Liver (tissue), 9 donors: Measurements from ENCODE around the gene IQGAP2. TPM values are rescaled to one million over a fixed set of nuclear protein-coding genes. Genes with fewer than 3 reads are reported as not detected.

Source experiments
- DNase-seq: peaks from one replicate; pipeline ENCODE4 v3.0.0-alpha.2; 2017; ENCODE audit warnings: low spot score
- H3K27ac ChIP-seq, 2 donors: one replicate each; pipeline ENCODE4 v1.7.0; 2013; ENCODE audit warnings: inconsistent platforms in 2 of 2, low read length in 2 of 2, control low read depth in 1 of 2, low read depth in 1 of 2, mild to moderate bottlenecking in 1 of 2
- H3K27me3 ChIP-seq, 4 donors: one replicate each; pipeline versions ENCODE4 v1.6.1 to v1.7.0; 2013; ENCODE audit warnings: low read length in 3 of 4, inconsistent platforms in 1 of 4, mild to moderate bottlenecking in 1 of 4, moderate library complexity in 1 of 4; ENCODE audit not compliant: control insufficient read depth in 4 of 4, insufficient read depth in 4 of 4
- H3K36me3 ChIP-seq, 4 donors: one replicate each; pipeline versions ENCODE4 v1.6.1 to v1.7.0; 2013; ENCODE audit warnings: low read length in 3 of 4, mild to moderate bottlenecking in 3 of 4, low read depth in 1 of 4, moderate library complexity in 1 of 4; ENCODE audit not compliant: control insufficient read depth in 4 of 4, insufficient read depth in 3 of 4
- H3K4me1 ChIP-seq, 4 donors: one replicate each; pipeline versions ENCODE4 v1.6.1 to v1.7.0; 2013; ENCODE audit warnings: low read length in 3 of 4, mild to moderate bottlenecking in 3 of 4, moderate library complexity in 1 of 4; ENCODE audit not compliant: control insufficient read depth in 4 of 4, insufficient read depth in 4 of 4
- H3K4me3 ChIP-seq, 3 donors: one replicate each; pipeline versions ENCODE4 v1.6.1 to v1.7.0; 2013; ENCODE audit warnings: low read length in 3 of 3, control low read depth in 1 of 3, low read depth in 1 of 3, mild to moderate bottlenecking in 1 of 3
- H3K9ac ChIP-seq, 2 donors: one replicate each; pipeline ENCODE4 v1.7.0; 2013; ENCODE audit warnings: low read length in 2 of 2, mild to moderate bottlenecking in 2 of 2, moderate library complexity in 2 of 2, control low read depth in 1 of 2, low read depth in 1 of 2
- H3K9me3 ChIP-seq, 4 donors: one replicate each; pipeline versions ENCODE4 v1.6.1 to v1.7.0; 2013; ENCODE audit warnings: low read length in 3 of 4; ENCODE audit not compliant: control insufficient read depth in 4 of 4
- EGR1 ChIP-seq, 2 donors: IDR thresholded peaks; 2 replicates each; pipeline ENCODE4 v1.6.1; 2016 to 2018; ENCODE audit warnings: antibody characterized with exemption in 2 of 2, low read depth in 2 of 2
- FOXA1 ChIP-seq: IDR thresholded peaks from 2 replicates; pipeline ENCODE4 v1.6.1; 2016; ENCODE audit warnings: antibody characterized with exemption
- FOXA2 ChIP-seq: IDR thresholded peaks from 2 replicates; pipeline ENCODE4 v1.6.1; 2016; ENCODE audit warnings: antibody characterized with exemption
- GABPA ChIP-seq, 2 donors: IDR thresholded peaks in 1 of 2; conservative IDR thresholded peaks in 1 of 2; 2 replicates each; pipeline ENCODE4 v1.6.1; 2016; ENCODE audit warnings: antibody characterized with exemption in 2 of 2, mild to moderate bottlenecking in 1 of 2, moderate library complexity in 1 of 2
- HNF4A ChIP-seq, 2 donors: conservative IDR thresholded peaks; 2 replicates each; pipeline ENCODE4 v1.6.1; 2016; ENCODE audit warnings: antibody characterized with exemption in 2 of 2, mild to moderate bottlenecking in 2 of 2
- HNF4G ChIP-seq: IDR thresholded peaks from 2 replicates; pipeline ENCODE4 v1.6.1; 2016; ENCODE audit warnings: antibody characterized with exemption
- JUND ChIP-seq, 2 donors: IDR thresholded peaks; 2 replicates each; pipeline ENCODE4 v1.6.1; 2016; ENCODE audit warnings: antibody characterized with exemption in 2 of 2
- NR2F2 ChIP-seq: IDR thresholded peaks from 2 replicates; pipeline ENCODE4 v1.6.1; 2016; ENCODE audit warnings: antibody characterized with exemption
- RAD21 ChIP-seq, 2 donors: IDR thresholded peaks; 2 replicates each; pipeline ENCODE4 v1.6.1; 2016; ENCODE audit warnings: antibody characterized with exemption in 2 of 2, mild to moderate bottlenecking in 2 of 2
- REST ChIP-seq: IDR thresholded peaks from 2 replicates; pipeline ENCODE4 v1.6.1; 2016; ENCODE audit warnings: antibody characterized with exemption, mild to moderate bottlenecking
- RXRA ChIP-seq, 2 donors: IDR thresholded peaks; 2 replicates each; pipeline ENCODE4 v1.6.1; 2017 to 2018; ENCODE audit warnings: antibody characterized with exemption in 2 of 2, mild to moderate bottlenecking in 1 of 2
- SP1 ChIP-seq: IDR thresholded peaks from 2 replicates; pipeline ENCODE4 v1.6.1; 2018; ENCODE audit warnings: antibody characterized with exemption, mild to moderate bottlenecking
- TAF1 ChIP-seq: conservative IDR thresholded peaks from 2 replicates; pipeline ENCODE4 v1.6.1; 2016; ENCODE audit warnings: antibody characterized with exemption, mild to moderate bottlenecking
- YY1 ChIP-seq: IDR thresholded peaks from 2 replicates; pipeline ENCODE4 v1.6.1; 2016; ENCODE audit warnings: antibody characterized with exemption, mild to moderate bottlenecking
- ZBTB33 ChIP-seq: IDR thresholded peaks from 2 replicates; pipeline ENCODE4 v1.6.1; 2016; ENCODE audit warnings: antibody characterized with exemption
- WGBS: extraction: QIAGEN DNeasy Blood & Tissue Kit; methylation state at CpG from one replicate; pipeline ENCODE4 v1.1.7; 2013; 5-methylcytosine and 5-hydroxymethylcytosine counted together
- polyA plus RNA-seq, 2 donors: library from polyadenylated mRNA; stranded (reverse) in 1 of 2; unstranded in 1 of 2; fragments of 200-250 nt in 1 of 2; fragments of >200 nt in 1 of 2; fragmentation: Nextera tagmentation in 1 of 2; extraction: Ambion mirVana in 1 of 2; gene quantifications; one replicate each; pipeline versions ENCODE4 v1.2.1 to v1.2.3, GENCODE V29; 2013 to 2015
- total RNA-seq, 2 donors: library from RNA; depleted of rRNA; stranded (reverse); fragments of >200 nt; gene quantifications; one replicate each; pipeline ENCODE4 v1.2.3, GENCODE V29; 2014
- TF ChIP-seq, protein P1 (sequence below): IDR thresholded peaks from 2 replicates; pipeline ENCODE4 v1.6.1; 2016; ENCODE audit warnings: antibody characterized with exemption
- TF ChIP-seq, protein P2 (sequence below): IDR thresholded peaks from 2 replicates; pipeline ENCODE4 v1.6.1; 2016; ENCODE audit warnings: antibody characterized with exemption
- TF ChIP-seq, protein P3 (sequence below): fragments of 150-350 bp; IDR thresholded peaks from 2 replicates; pipeline ENCODE4 v1.5.1; 2017; ENCODE audit warnings: improper control_type of control experiment, low read depth, low read length; ENCODE audit not compliant: missing input control
- donor health status: healthy.
- donor health status: healthy.
- donor health status: healthy.
- donor health status: healthy.
- donor health status: healthy.

Gene IQGAP2
- total and polyA plus RNA-seq, 4 donors, result 41.5 to 205 (median 102) TPM

DNA sequence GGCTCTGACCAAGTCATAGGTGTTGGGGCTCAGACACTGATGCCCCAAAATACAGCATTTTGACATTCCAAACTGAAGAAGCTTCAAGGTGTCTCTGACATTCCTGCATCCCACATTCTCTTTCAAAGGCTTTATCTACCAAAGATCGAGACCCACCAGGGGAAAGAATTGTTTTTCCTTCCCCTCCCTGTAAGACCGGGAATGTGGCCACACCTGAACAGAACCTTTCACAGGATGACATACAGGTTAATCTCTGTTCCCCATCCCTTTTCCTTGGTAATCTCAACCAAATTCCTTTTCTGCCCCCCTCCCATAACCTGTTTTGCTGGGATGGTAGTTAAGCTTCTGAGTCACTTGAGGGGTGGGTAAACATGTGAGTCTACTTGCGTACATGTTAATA lies 72.3 kb downstream of the IQGAP2 start:
- Histone ChIP-seq H3K4me1 (peaks cover 9 to 74% (median 66%) of the 10 kb centered on the region in 4 donors), H3K27ac (no peak overlapping the region), H3K4me3 (no peak overlapping the region), H3K9ac (no peak overlapping the region), H3K36me3 (no peaks in the 10 kb centered on the region), H3K27me3 (no peaks in the 10 kb centered on the region), H3K9me3 (no peaks in the 10 kb centered on the region)
- 84% methylated on average over 3 of the region's 3 CpGs for WGBS
- DNase-seq, result no peak
- no peak for TF ChIP-seq NR2F2
- no peak for TF ChIP-seq FOXA1
- TF ChIP-seq HNF4A (conservative IDR thresholded peaks at IDR 0.05), result no peak
- TF ChIP-seq, protein P1, sequence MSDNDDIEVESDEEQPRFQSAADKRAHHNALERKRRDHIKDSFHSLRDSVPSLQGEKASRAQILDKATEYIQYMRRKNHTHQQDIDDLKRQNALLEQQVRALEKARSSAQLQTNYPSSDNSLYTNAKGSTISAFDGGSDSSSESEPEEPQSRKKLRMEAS, result no peak
- no peak for TF ChIP-seq GABPA (IDR thresholded peaks at IDR 0.05 in 1 of 2, conservative IDR thresholded peaks at IDR 0.05 in 1 of 2)
- TF ChIP-seq, protein P2, sequence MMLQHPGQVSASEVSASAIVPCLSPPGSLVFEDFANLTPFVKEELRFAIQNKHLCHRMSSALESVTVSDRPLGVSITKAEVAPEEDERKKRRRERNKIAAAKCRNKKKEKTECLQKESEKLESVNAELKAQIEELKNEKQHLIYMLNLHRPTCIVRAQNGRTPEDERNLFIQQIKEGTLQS, result no peak
- no peak for TF ChIP-seq ZBTB33
- TF ChIP-seq JUND (IDR thresholded peaks at IDR 0.05), result no peak
- no peak for TF ChIP-seq FOXA2
- no peak for TF ChIP-seq RAD21 (IDR thresholded peaks at IDR 0.05)
- no peak for TF ChIP-seq TAF1
- TF ChIP-seq HNF4G, result no peak

DNA sequence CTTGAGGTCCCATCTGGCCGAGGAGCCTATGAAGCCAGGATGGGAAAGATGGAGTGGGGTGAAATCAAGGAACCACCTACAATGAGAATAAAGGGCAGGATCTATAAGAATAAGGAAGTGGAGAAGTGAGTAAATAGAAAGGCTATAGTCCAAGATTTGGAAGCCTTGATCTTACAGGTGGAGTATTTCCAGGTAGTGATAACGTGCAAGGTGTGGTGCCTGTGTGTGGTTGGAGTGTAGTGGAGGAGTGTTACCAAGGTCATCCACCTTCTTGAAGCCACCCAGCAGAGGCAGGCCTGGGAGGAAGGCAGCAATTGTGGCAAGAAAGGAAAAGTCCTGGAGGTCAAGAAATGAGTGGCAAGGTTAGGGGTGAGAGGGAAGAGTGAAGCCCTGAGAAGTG lies 72.9 kb downstream of the IQGAP2 start:
- Histone ChIP-seq H3K9ac (no peak overlapping the region), H3K27me3 (no peaks in the 10 kb centered on the region), H3K9me3 (no peaks in the 10 kb centered on the region), H3K36me3 (no peaks in the 10 kb centered on the region), H3K27ac (no peak overlapping the region), H3K4me1 (peaks cover 9 to 69% (median 61%) of the 10 kb centered on the region in 4 donors), H3K4me3 (no peak overlapping the region)
- DNase-seq, result no peak
- 77% methylated on average over 2 of the region's 2 CpGs for WGBS
- TF ChIP-seq ZBTB33 (no peak), FOXA2 (no peak), REST (no peak), YY1 (no peak), HNF4A (conservative IDR thresholded peaks at IDR 0.05) (no peak), FOXA1 (no peak), SP1 (no peak), RAD21 (IDR thresholded peaks at IDR 0.05) (no peak), GABPA (IDR thresholded peaks at IDR 0.05 in 1 of 2, conservative IDR thresholded peaks at IDR 0.05 in 1 of 2) (no peak), RXRA (IDR thresholded peaks at IDR 0.05) (no peak), TAF1 (no peak), EGR1 (IDR thresholded peaks at IDR 0.05; ENCODE audit: low read depth in 2 of 2) (no peak), NR2F2 (no peak), JUND (IDR thresholded peaks at IDR 0.05) (no peak), HNF4G (no peak)
- TF ChIP-seq, protein P3, sequence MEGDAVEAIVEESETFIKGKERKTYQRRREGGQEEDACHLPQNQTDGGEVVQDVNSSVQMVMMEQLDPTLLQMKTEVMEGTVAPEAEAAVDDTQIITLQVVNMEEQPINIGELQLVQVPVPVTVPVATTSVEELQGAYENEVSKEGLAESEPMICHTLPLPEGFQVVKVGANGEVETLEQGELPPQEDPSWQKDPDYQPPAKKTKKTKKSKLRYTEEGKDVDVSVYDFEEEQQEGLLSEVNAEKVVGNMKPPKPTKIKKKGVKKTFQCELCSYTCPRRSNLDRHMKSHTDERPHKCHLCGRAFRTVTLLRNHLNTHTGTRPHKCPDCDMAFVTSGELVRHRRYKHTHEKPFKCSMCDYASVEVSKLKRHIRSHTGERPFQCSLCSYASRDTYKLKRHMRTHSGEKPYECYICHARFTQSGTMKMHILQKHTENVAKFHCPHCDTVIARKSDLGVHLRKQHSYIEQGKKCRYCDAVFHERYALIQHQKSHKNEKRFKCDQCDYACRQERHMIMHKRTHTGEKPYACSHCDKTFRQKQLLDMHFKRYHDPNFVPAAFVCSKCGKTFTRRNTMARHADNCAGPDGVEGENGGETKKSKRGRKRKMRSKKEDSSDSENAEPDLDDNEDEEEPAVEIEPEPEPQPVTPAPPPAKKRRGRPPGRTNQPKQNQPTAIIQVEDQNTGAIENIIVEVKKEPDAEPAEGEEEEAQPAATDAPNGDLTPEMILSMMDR, result no peak
- TF ChIP-seq, protein P2, result no peak
- TF ChIP-seq, protein P1, result no peak
